ENCODE data around the gene ADAM12.

DNA sequence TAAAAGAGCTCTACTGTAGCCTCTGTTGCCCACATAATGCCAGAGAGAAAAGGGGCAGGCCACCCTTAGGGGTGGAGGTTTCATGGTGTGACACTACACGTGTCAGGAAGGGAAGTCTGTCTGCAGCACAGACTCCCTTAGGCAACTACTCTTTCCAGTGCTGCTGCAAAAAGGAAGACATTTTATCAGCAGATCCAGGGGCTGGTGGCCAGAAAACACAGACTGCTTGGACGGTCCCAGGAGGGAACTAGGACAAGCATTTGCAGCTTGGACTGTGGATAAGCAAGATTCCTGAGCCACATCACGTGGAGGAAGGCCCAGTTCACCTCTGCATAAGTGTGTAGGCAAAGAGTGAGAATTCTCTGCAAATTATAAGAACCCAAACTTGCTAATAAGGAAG is 271.1 kb downstream of the ADAM12 start:
- TF ChIP-seq POLR2A (IDR thresholded peaks at IDR 0.05) (no peak), CTCF (IDR thresholded peaks at IDR 0.05) (no peak), EP300 (IDR thresholded peaks at IDR 0.05) (no peak), POLR2AphosphoS5 (IDR thresholded peaks at IDR 0.05) (no peak)

Measured in sigmoid colon (tissue), 4 donors.